Prostate gland (tissue), 2 donors: ENCODE data around the gene ARMC3.

Experiments
- POLR2AphosphoS5 ChIP-seq: sonication (generic); formaldehyde crosslinking; IDR thresholded peaks from one replicate; pipeline ENCODE4 v1.6.1; 2017; ENCODE audit warnings: antibody characterized with exemption
- TF ChIP-seq, protein P1 (sequence below), 4 experiments: fragments of 200-600 bp in 2 of 4; fragments of 450-650 bp in 2 of 4; sonication (generic) in 2 of 4; IDR thresholded peaks; 1 replicate in 3 of 4; 2 replicates in 1 of 4; pipeline ENCODE4 v1.5.1; 2016 to 2019; ENCODE audit warnings: antibody characterized with exemption in 4 of 4, mild to moderate bottlenecking in 2 of 4, moderate library complexity in 2 of 4

DNA sequence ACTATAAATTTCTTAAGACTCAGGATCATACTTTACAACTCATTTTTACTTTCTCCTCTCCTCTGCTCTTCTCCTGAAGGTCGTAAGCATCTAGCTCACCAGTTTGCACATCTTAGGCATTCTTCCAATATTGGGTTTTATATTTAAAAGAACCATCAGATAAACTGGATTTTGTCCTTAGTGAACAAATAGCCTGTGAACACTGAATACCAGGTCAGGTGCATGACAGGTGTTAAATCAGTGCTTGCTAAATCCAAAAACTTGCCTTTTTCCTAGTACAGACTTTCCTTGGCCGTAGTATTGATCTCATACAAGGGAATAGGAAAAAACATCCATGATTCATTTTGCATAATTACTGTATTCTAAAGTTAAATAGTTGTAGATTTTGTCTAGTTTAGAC, 53.0 kb downstream of the ARMC3 start:
- TF ChIP-seq, protein P1, sequence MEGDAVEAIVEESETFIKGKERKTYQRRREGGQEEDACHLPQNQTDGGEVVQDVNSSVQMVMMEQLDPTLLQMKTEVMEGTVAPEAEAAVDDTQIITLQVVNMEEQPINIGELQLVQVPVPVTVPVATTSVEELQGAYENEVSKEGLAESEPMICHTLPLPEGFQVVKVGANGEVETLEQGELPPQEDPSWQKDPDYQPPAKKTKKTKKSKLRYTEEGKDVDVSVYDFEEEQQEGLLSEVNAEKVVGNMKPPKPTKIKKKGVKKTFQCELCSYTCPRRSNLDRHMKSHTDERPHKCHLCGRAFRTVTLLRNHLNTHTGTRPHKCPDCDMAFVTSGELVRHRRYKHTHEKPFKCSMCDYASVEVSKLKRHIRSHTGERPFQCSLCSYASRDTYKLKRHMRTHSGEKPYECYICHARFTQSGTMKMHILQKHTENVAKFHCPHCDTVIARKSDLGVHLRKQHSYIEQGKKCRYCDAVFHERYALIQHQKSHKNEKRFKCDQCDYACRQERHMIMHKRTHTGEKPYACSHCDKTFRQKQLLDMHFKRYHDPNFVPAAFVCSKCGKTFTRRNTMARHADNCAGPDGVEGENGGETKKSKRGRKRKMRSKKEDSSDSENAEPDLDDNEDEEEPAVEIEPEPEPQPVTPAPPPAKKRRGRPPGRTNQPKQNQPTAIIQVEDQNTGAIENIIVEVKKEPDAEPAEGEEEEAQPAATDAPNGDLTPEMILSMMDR (IDR thresholded peaks at IDR 0.05): no peak
- TF ChIP-seq POLR2AphosphoS5: no peak
